KOPT-K1 (cell line): ENCODE measurements around the gene ANKRD34B.

Experiments used
- H3K27ac ChIP-seq: fragments of 200-600 bp; sonication (generic); 2 replicates; pipeline ENCODE4 v1.5.1; 2016; ENCODE audit warnings: antibody characterized with exemption, mild to moderate bottlenecking, low read depth, low read length; ENCODE audit not compliant: poor library complexity, severe bottlenecking
- H3K36me3 ChIP-seq: fragments of 200-600 bp; sonication (generic); 2 replicates; pipeline ENCODE4 v1.5.1; 2017; ENCODE audit warnings: antibody characterized with exemption, mild to moderate bottlenecking, low read length, moderate library complexity; ENCODE audit not compliant: insufficient read depth
- H3K9me3 ChIP-seq: fragments of 200-600 bp; sonication (generic); 2 replicates; pipeline ENCODE4 v1.5.1; 2017; ENCODE audit warnings: antibody characterized with exemption, low read length, mild to moderate bottlenecking; ENCODE audit not compliant: insufficient read depth, poor library complexity, severe bottlenecking

Gene ANKRD34B

GRCh38 chr5:80569961-80570786 is at the start of gene ANKRD34B:
Gene ANKRD34B, minus strand, starts transcription at chr5:80570280. Its CDS starts 10,261 bp downstream, at chr5:80560019.
- Histone ChIP-seq H3K36me3 (no peaks in the 10 kb centered on the region), H3K9me3 (no peaks in the 10 kb centered on the region), H3K27ac (no peak within 1 kb of the TSS)

DNA sequence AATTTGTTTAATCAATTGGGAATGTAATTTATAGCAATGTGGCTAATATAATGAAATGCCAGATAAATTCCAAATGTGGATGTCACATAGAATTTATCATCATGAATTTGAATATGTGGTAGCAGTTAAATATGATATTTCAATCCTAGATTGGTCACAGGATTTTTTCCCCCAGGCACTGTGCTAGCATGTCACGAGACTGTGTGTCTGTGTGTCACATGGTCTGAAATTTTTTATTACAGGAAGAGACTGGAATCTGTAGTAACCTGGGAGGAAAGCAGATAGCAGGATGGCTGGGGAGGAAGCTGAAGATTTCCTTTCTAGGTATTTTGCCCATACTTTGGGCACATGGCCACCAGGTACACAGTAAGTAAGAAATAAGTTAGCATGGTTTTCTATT is 49.0 kb upstream of the ANKRD34B start:
- Histone ChIP-seq H3K36me3 (peaks cover 32% of the 10 kb centered on the region), H3K27ac (no peak overlapping the region), H3K9me3 (no peaks in the 10 kb centered on the region)

DNA sequence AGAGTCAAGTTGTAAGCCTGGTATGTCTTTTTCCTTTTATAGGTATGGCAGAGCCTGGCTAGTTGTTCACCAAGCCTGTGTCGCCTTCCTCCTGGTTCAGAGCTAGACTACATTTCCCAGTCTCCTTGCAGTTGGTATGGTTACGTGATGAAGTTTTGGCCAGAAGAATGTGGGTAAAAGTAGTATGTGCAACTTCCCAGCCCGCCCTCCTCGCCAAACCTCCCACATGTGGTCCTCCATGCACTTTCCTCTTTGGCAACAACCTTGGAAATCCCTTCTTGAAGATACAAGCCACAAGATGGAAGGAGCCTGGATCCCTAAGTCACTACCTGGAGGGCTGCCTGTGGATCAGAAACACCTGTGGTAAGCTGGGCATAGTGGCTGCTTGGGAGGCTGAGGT is 48.4 kb upstream of the ANKRD34B start:
- no peaks in the 10 kb centered on the region for H3K9me3 ChIP-seq
- H3K27ac ChIP-seq = no peak overlapping the region
- H3K36me3 ChIP-seq = peaks cover 32% of the 10 kb centered on the region

- H3K9me3 ChIP-seq = peaks cover 5% of the 10 kb centered on the region
- H3K36me3 ChIP-seq = peaks cover 18% of the 10 kb centered on the region
- no peak overlapping the region for H3K27ac ChIP-seq
Observed at GRCh38 chr5:80615266-80615914, 45.3 kb upstream of the ANKRD34B start.

GRCh38 chr5:80609692-80610091 is 39.6 kb upstream of the ANKRD34B start:
- Histone ChIP-seq H3K36me3 (no peaks in the 10 kb centered on the region), H3K9me3 (peaks cover 9% of the 10 kb centered on the region), H3K27ac (no peak overlapping the region)

GRCh38 chr5:80608731-80609130 is 38.7 kb upstream of the ANKRD34B start:
- H3K9me3 ChIP-seq = peaks cover 9% of the 10 kb centered on the region
- H3K27ac ChIP-seq = no peak overlapping the region

DNA sequence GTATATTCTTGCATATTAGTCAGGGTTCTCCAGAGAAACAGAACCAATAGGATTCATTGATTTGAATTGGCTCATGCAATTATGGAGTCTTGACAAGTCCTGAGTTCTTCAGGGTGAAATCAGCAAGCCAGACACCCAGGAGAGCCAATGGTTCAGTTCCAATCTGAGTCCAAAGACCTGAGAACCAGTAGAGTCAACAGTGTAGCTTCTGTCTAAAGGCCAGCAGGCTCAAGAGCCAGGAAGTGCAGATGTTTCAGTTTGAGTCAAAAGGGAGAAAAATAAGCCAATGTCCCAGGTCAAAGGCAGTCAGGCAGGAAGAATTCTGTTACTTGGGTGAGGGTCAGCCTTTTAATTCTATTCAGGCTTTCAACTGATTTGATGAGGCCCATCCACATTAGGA is 37.8 kb upstream of the ANKRD34B start:
- Histone ChIP-seq H3K36me3 (no peaks in the 10 kb centered on the region), H3K27ac (no peak overlapping the region), H3K9me3 (peaks cover 9% of the 10 kb centered on the region)

More at GRCh38 chr5:80608731-80609130, 38.7 kb upstream of the ANKRD34B start:
- no peaks in the 10 kb centered on the region for H3K36me3 ChIP-seq

DNA sequence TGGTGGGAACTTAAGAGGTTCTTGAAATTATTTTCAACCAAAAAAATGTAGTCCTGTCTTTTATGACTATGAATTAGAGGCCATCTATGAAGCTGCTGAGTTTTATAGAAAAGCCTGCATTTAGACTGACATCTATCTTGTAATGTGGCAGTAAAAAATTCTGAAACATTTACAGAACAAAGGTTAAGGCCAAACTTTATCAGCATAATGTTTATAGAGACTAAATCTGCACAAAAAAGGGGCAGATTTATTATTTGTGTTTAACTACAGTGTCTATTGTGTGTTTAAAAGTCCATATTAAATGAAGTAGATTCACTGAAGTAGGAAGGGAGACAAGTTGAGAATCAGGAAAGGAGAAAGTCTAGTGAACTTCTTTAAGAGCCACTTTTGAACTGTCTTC is 37.3 kb upstream of the ANKRD34B start:
- H3K9me3 ChIP-seq = peaks cover 9% of the 10 kb centered on the region
- no peaks in the 10 kb centered on the region for H3K36me3 ChIP-seq
- no peak overlapping the region for H3K27ac ChIP-seq

GRCh38 chr5:80600943-80601693 is 31.0 kb upstream of the ANKRD34B start:
- Histone ChIP-seq H3K27ac (no peak overlapping the region), H3K9me3 (no peaks in the 10 kb centered on the region), H3K36me3 (no peaks in the 10 kb centered on the region)

DNA sequence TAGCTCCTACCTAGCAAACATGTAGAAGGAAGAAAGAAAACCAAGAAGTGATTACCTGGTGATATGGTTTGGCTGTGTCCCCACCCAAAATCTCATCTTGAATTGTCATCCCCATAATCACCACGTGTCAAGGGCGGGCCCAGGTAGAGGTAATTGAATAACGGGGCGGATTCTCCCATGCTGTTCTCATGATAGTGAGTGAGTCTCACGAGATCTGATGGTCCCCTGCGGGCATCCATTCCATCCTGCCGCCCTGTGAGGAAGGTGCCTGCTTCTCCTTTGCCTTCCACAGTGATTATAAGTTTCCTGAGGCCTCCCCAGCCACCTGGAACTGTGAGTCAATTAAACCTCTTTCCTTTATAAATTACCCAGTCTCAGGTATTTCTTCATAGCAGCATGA is 27.4 kb upstream of the ANKRD34B start:
- Histone ChIP-seq H3K9me3 (no peaks in the 10 kb centered on the region), H3K36me3 (no peaks in the 10 kb centered on the region), H3K27ac (no peak overlapping the region)

GRCh38 chr5:80594810-80595209 is 24.7 kb upstream of the ANKRD34B start:
- Histone ChIP-seq H3K9me3 (no peaks in the 10 kb centered on the region), H3K27ac (no peak overlapping the region), H3K36me3 (no peaks in the 10 kb centered on the region)

- Histone ChIP-seq H3K9me3 (no peaks in the 10 kb centered on the region), H3K36me3 (no peaks in the 10 kb centered on the region), H3K27ac (no peak overlapping the region)
Observed at GRCh38 chr5:80592761-80593160, 22.7 kb upstream of the ANKRD34B start.

DNA sequence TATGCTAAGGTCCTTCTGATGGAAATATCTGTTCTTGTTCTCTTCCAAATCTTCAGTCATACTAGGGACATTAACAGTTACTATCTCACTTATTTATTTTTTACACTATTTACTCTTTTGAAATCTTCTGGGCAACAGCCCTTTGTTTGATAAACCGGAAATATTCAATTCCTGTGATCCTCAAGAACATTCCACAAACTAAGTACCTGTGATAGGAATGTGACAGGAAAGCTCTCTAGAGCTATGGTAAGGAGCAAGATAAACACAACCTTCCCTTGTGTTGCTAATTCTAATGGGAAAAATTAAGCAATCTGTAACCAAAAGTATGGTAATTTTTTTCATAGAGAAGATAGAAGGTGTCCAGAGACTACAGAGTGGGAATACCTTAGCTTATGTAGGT is 22.0 kb upstream of the ANKRD34B start:
- Histone ChIP-seq H3K9me3 (no peaks in the 10 kb centered on the region), H3K36me3 (no peaks in the 10 kb centered on the region), H3K27ac (no peak overlapping the region)

DNA sequence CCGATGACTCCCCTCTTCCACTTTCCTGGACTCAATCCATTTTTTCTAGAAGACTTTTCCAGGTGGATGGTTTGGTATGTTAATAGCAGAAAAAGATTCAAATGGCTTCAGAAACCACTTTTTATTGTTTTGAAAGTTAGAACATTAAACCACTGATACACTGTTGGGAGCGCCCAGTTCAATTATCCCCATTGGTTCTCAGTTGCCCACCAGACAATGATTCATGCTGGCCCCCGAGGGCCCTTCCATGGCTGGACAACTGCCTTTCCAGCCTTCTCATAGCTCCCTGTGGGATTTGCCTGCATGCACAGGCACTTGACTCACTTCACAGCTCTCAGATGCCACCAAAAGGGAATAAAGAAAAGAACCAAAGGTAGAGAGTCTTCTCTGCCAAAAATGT is 21.3 kb upstream of the ANKRD34B start:
- Histone ChIP-seq H3K27ac (no peak overlapping the region), H3K9me3 (no peaks in the 10 kb centered on the region), H3K36me3 (no peaks in the 10 kb centered on the region)

DNA sequence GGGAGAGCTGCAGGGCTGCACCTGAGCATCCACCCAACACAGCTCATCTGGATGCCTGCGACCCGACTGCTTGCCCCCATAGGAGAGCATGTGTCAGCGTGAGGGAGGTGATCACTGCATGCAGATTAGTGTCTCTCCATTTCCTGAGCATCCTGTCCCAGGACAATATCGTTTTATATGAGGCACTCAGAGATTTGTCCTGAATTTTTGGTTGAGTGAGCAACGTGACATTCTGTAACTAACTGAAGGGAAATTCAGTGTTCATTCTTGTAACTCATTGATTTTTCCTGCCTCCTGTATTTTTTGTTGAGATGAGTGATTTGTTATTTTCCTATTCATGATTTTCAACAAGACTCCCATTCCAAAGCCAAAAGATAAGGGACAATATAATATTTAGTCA is 20.7 kb upstream of the ANKRD34B start:
- Histone ChIP-seq H3K9me3 (no peaks in the 10 kb centered on the region), H3K36me3 (no peaks in the 10 kb centered on the region), H3K27ac (no peak overlapping the region)
